Activated T-cell treated with anti-CD3 and anti-CD28 coated beads for 1 hour (primary cell): Measurements from ENCODE around the gene TXN.
A peak's percentile ranks its signal among the peaks of the same experiment; 100 is the strongest.

Experiments used
- DNase-seq: peaks from one replicate; pipeline ENCODE4 v3.0.0-alpha.2; 2020; ENCODE audit warnings: low read depth

Gene TXN

DNA sequence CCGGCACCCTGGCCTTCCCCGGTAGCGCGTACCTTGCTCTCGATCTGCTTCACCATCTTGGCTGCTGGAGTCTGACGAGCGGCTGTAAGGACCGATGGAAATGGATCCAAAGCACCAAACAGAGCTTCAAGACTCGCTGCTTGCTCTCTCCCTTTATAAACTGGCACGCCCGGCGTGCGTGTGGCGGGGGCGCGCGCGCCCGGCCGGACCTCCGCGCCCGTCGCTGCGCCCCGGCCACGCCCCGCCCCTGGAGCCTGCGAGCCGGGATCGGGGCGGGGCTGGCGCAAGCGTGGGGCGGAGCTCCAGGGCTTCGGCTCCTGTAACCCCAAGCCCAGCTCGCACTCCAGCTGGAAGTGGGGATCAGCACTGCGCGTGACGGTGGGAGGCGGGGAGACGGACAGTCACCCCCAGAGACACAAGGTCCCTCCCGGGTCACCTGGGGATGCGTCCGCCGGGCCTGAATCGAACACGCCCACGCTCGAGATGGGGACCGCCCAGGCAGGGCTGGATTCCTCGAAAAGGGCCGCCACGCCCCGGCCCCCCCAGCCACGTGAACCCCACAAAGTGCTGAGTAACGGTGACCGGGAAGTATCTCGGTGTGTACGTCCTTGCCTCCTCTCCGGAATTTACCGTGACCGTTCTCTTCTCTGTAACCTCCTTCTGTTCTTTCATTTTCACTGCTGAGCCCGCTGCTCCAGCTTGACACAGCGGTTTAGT lies at the start of gene TXN:
Gene TXN (minus strand): TSS at position 128 of the 717 bp plus-strand sequence. CDS start 72 bp downstream, at position 56.
- peak; percentile 71 for DNase-seq

- no peak for DNase-seq
These were observed 46.8 kb upstream of the TXN start for GRCh38 chr9:110303133-110303532.

- no peak for DNase-seq
These were observed 41.8 kb upstream of the TXN start for GRCh38 chr9:110298043-110298605.

GRCh38 chr9:110293248-110293647 lies 36.9 kb upstream of the TXN start:
- no peak for DNase-seq

DNA sequence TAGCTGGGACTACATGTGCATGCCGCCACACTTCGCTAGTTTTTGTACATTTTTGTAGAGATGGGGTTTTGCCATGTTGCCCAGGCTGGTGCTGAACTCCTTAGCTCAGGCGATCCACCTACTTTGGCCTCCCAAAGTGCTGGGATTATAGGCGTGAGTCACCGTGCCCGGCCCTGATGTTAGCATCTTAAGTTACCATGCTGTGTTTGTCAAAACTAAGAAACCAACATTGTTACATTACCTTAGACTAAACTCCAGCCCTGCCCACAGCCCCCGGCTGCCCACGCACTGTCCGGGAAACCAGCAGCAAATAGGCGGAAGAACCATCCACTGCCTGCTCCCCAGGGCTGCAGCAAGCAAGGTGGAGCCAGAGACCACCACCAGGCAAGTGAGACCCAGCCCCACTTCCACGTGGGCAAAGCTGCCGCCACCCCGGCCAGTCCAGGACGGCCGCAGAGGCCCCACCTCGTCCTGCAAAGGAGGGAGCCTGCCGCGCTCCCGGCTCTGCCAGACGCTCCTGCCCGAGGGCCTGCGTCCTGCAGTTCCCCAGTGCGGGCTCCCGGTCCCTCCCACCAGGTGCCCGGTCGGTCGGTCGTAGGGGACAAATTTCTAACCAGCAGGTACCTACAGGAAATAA lies 35.7 kb upstream of the TXN start:
- DNase-seq: no peak

DNA sequence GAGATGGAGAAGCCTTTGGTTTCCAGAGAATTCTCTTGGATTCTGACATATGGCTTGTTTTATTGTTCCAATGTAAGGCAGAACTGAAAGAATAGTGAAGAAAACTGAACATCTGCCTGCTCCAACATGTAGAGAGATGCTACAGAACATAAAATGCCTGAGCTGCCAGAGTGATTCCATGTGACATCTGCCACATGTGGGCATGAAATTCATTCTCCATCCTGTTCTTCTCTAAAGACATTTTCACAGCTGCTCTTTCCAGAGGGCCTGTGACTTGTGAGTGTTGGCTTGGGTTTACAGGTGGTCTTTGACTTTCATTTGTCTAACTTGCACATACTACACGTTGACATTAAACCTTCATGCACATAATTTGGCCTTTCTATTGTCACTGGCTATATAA lies 33.7 kb upstream of the TXN start:
- DNase-seq: no peak

- DNase-seq: no peak
These were observed 32.2 kb upstream of the TXN start for GRCh38 chr9:110288503-110288902.

- DNase-seq: no peak
These were observed 31.0 kb upstream of the TXN start for GRCh38 chr9:110287289-110287680.

GRCh38 chr9:110284211-110284844 lies 28.0 kb upstream of the TXN start:
- DNase-seq: no peak

GRCh38 chr9:110283751-110284150 lies 27.4 kb upstream of the TXN start:
- no peak for DNase-seq

- DNase-seq: no peak
These were observed 26.4 kb upstream of the TXN start for GRCh38 chr9:110282739-110283081.

DNA sequence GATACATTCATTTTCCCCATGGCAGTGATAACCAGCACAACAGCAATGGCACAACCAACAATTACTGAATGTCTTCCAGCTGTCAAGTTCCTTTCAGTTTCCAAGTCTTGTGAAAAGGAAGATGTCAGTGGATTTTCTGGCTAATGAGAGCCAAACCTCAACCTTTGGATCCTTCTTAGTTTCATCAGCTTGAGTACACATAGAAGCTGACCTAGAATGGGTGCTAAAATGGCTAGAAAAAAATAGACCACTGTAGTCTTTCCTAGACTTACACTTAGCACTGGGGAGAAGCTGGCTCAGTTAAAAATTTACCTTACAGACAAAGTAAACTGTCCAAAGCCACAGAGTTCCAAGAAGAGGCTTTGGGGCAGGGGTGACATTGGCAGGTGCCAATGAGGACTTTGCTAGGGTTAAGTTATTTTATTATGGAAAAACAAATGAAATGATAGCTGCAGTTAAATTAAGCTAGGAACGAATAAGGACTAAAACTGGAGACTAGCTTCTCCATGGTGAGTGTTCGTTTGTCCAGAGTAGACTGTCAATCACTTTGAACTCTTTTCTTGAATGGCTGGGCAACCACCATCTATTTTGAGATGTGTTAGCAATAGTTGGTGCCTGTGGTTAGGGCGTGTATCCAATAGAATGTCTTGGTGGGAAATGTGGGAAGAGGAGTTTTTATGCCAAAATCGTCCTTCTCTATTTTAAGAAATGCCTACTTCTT lies 25.9 kb upstream of the TXN start:
- DNase-seq: no peak

GRCh38 chr9:110278080-110278707 lies 21.9 kb upstream of the TXN start:
- no peak for DNase-seq

GRCh38 chr9:110276781-110277180 lies 20.5 kb upstream of the TXN start:
- DNase-seq: no peak

DNA sequence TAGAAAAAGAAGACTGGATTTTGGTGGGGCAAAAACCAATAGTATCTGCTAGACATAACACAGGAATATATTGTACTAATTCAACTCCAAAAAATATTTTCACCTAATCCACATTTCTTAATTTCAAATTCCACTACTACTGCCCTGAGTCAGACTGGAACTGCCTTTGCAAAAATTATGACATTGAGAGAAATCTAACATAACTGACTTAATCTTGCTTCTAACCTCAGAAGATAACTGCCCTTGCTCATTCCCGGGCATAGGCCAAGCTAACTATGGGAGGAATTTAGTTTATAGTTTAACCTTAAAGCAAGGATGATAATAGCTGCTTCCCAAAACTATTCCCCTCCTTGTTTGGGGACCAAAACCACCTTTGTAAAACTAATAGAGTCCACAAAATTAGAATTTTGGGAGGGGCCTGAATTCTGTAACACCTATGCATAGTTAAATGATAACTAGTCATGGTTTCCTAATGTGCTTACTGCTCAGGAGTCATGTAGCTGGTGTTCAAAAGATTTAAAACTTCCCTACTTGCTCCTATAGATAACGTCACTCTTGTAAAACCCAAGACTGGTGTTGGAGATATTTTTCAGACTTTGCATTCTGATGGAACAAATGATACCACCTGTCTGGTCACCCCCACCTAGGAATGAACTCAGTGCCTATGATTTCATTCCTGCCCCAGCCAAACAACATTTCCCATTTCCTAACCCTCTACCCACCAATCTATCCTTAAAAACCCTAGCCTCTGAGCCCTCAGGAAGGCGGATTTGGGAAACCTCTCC lies 14.1 kb upstream of the TXN start:
- DNase-seq: no peak

GRCh38 chr9:110266795-110267194 lies 10.5 kb upstream of the TXN start:
- no peak for DNase-seq

DNA sequence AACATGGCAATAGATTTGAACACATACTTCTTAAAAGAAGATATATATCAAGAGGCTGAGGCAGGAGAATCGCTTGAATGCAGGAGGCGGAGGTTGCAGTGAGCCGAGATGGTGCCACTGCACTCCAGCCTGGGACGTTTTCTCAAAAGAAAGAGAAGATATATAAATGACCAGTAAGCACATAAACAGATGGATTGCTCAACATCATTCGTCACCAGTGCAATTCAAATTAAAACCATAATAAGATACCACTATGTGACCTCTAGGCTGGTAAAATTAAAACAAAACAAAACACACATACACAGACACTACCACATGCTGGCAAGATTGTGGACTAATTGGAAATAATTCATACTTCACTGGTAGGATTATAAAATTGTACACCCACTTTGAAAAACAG lies 5.3 kb upstream of the TXN start:
- DNase-seq: no peak

- no peak for DNase-seq
These were observed 4.6 kb upstream of the TXN start for GRCh38 chr9:110260911-110261310.

DNA sequence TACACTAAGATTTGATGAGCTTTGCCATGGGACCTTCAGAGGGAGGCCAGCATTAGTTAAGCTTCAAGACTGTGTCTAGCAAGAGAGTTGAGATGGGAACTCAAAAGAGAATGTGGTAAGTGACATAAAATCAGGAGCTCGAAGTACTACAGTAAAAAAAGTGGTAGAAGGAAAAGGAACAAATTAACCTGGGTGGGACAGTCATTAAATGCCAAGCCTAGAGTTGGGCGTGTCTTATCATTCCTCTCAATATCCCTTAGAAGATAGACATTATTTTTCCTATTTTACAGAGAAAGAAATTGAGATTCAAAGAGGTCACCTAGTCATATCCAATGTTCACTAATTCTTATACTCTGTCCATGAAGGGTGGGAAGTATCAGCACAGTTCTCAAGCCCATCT lies 3.3 kb upstream of the TXN start:
- DNase-seq: no peak

DNA sequence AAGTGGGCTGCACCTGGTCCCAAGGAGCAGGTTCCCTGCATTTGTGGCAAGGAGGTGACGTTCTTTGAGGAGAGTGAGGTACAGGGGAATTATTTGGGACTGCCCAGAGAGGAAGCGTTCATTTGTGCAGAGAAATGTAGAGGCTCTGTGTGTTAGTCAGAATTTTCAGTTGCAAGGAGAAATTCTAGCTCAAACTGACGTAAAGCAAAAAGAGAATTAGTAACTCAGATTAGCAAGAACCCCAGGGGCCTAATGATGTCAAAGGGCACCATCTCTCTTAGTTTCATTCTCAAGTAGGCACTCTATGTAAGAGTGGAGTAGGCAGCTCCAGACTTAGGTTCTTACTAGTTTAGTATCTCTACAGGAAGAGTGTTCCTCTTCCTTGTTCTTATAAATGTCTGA lies 2.4 kb upstream of the TXN start:
- no peak for DNase-seq

GRCh38 chr9:110257956-110258355 lies 1.6 kb upstream of the TXN start:
- no peak for DNase-seq
